Measurements from ENCODE around the gene ZCCHC4.
A peak's percentile ranks its signal among the peaks of the same experiment; 100 is the strongest.

GRCh38 chr4:25312496-25313200 lies at the start of gene ZCCHC4:
- TF ChIP-seq CTCF (IDR thresholded peaks at IDR 0.05; ENCODE audit: low read depth, low read length, poor library complexity, severe bottlenecking) (peak; percentile 100), EZH2phosphoT487 (IDR thresholded peaks at IDR 0.05; ENCODE audit: borderline replicate concordance, low read length) (no peak)
